Measurements from ENCODE around the gene CNTN3. TPM values are rescaled to one million over a fixed set of nuclear protein-coding genes. Genes with fewer than 3 reads are reported as not detected.

CNTN3 gene
- total RNA-seq, 1 experiment from 2014 or later: not detected

DNA sequence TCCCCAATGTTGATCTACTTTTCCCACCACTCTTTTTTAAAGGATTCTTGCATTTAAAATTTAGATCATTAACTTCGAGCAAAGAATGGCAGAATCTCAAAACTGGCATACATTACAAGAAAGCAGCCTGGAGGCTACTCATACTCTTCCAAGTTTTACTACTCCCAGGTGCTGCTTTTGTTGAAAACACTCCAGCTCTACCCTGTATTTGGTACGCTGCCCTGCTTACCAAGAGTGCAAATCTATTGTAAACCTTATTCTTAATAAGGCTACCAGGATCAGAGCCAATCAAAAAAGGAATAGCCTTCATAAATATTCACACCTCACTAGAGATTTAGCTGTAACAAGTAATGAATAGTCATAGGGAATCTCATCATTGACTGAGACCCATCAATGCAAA, 11.6 kb upstream of the CNTN3 start:
- no peak overlapping the region for H2AFZ ChIP-seq (ENCODE audit: low read length)
- H3K27me3 ChIP-seq (ENCODE audit: low read length): no peaks in the 10 kb centered on the region
- H3K9me3 ChIP-seq (ENCODE audit: low read length): peaks cover 39% of the 10 kb centered on the region
- ChIA-PET CTCF (no interaction called here), POLR2A (ENCODE audit: unreplicated experiment) (no interaction called here)
- DNase-seq (no peak), ATAC-seq (no peak)
- H3K4me3 ChIP-seq (ENCODE audit: low read length): no peak overlapping the region
- no peaks in the 10 kb centered on the region for H3K79me2 ChIP-seq (ENCODE audit: low read length)
- TF ChIP-seq, protein P1, sequence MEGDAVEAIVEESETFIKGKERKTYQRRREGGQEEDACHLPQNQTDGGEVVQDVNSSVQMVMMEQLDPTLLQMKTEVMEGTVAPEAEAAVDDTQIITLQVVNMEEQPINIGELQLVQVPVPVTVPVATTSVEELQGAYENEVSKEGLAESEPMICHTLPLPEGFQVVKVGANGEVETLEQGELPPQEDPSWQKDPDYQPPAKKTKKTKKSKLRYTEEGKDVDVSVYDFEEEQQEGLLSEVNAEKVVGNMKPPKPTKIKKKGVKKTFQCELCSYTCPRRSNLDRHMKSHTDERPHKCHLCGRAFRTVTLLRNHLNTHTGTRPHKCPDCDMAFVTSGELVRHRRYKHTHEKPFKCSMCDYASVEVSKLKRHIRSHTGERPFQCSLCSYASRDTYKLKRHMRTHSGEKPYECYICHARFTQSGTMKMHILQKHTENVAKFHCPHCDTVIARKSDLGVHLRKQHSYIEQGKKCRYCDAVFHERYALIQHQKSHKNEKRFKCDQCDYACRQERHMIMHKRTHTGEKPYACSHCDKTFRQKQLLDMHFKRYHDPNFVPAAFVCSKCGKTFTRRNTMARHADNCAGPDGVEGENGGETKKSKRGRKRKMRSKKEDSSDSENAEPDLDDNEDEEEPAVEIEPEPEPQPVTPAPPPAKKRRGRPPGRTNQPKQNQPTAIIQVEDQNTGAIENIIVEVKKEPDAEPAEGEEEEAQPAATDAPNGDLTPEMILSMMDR (conservative IDR thresholded peaks at IDR 0.05; ENCODE audit: low read depth, low read length): no peak
- no peak for TF ChIP-seq EZH2phosphoT487 (IDR thresholded peaks at IDR 0.05; ENCODE audit: borderline replicate concordance, low read length)
- no peak for TF ChIP-seq EZH2 (IDR thresholded peaks at IDR 0.05; ENCODE audit: low read length, unreplicated experiment)
- no peak overlapping the region for H3K4me2 ChIP-seq (ENCODE audit: low read length)
- H3K27ac ChIP-seq (ENCODE audit: low read length): no peak overlapping the region
- H3K9ac ChIP-seq (ENCODE audit: low read length): no peak overlapping the region
- H3F3A ChIP-seq (ENCODE audit: low read length, unreplicated experiment): no peaks in the 10 kb centered on the region
- no TSS peak for BruUV-seq (replicated peaks)
- H4K20me1 ChIP-seq (ENCODE audit: low read length): no peaks in the 10 kb centered on the region
- no peaks in the 10 kb centered on the region for H3K9me2 ChIP-seq (replicated peaks; ENCODE audit: low read length)
- intact Hi-C loops (cut with micrococcal nuclease): no loop called here
- no peaks in the 10 kb centered on the region for H3K4me1 ChIP-seq (ENCODE audit: insufficient read depth, low read length)
- H3K36me3 ChIP-seq (ENCODE audit: low read depth, low read length): no peaks in the 10 kb centered on the region

DNA sequence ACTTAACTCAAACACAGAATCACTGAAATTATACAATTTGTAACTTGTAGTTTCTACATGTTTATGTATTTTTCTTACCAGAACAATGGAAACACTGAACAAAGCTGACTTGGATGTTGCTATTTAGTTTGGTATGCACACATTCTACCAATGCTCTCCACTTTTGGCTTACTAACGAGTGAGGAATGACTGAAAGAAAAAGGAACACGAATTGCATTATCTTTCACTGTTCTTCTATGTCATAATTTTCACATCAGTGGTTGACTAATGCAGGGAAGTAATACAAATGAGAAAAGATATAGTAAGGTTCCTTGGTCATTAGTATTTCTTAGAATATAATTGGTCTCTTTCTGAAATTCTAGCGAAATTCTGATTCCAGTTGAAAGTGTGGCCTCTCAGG, 9.8 kb upstream of the CNTN3 start:
- no peaks in the 10 kb centered on the region for H3K9me2 ChIP-seq (replicated peaks; ENCODE audit: low read length)
- BruUV-seq (replicated peaks): no TSS peak
- H4K20me1 ChIP-seq (ENCODE audit: low read length): no peaks in the 10 kb centered on the region
- H3K4me3 ChIP-seq (ENCODE audit: low read length): no peak overlapping the region
- H3F3A ChIP-seq (ENCODE audit: low read length, unreplicated experiment): no peaks in the 10 kb centered on the region
- TF ChIP-seq, protein P1 (conservative IDR thresholded peaks at IDR 0.05; ENCODE audit: low read depth, low read length): no peak
- no peak for TF ChIP-seq EZH2 (IDR thresholded peaks at IDR 0.05; ENCODE audit: low read length, unreplicated experiment)
- no peak for TF ChIP-seq EZH2phosphoT487 (IDR thresholded peaks at IDR 0.05; ENCODE audit: borderline replicate concordance, low read length)
- ATAC-seq (no peak), DNase-seq (no peak)
- peaks cover 46% of the 10 kb centered on the region for H3K9me3 ChIP-seq (ENCODE audit: low read length)
- intact Hi-C loops (cut with micrococcal nuclease): no loop called here
- no peaks in the 10 kb centered on the region for H3K27me3 ChIP-seq (ENCODE audit: low read length)
- H3K4me1 ChIP-seq (ENCODE audit: insufficient read depth, low read length): no peaks in the 10 kb centered on the region
- ChIA-PET POLR2A (ENCODE audit: unreplicated experiment) (no interaction called here), CTCF (no interaction called here)
- H3K36me3 ChIP-seq (ENCODE audit: low read depth, low read length): no peaks in the 10 kb centered on the region
- no peak overlapping the region for H3K27ac ChIP-seq (ENCODE audit: low read length)
- no peak overlapping the region for H2AFZ ChIP-seq (ENCODE audit: low read length)
- H3K9ac ChIP-seq (ENCODE audit: low read length): no peak overlapping the region
- no peaks in the 10 kb centered on the region for H3K79me2 ChIP-seq (ENCODE audit: low read length)
- H3K4me2 ChIP-seq (ENCODE audit: low read length): no peak overlapping the region

GRCh38 chr3:74623261-74623836, 8.9 kb upstream of the CNTN3 start:
- Histone ChIP-seq H3K4me2 (ENCODE audit: low read length) (no peak overlapping the region), H3F3A (ENCODE audit: low read length, unreplicated experiment) (no peaks in the 10 kb centered on the region), H3K36me3 (ENCODE audit: low read depth, low read length) (no peaks in the 10 kb centered on the region), H3K79me2 (ENCODE audit: low read length) (no peaks in the 10 kb centered on the region), H3K9me2 (replicated peaks; ENCODE audit: low read length) (no peaks in the 10 kb centered on the region), H2AFZ (ENCODE audit: low read length) (no peak overlapping the region), H3K4me1 (ENCODE audit: insufficient read depth, low read length) (no peaks in the 10 kb centered on the region), H3K9ac (ENCODE audit: low read length) (no peak overlapping the region), H4K20me1 (ENCODE audit: low read length) (no peaks in the 10 kb centered on the region), H3K27me3 (ENCODE audit: low read length) (no peaks in the 10 kb centered on the region), H3K27ac (ENCODE audit: low read length) (no peak overlapping the region), H3K4me3 (ENCODE audit: low read length) (no peak overlapping the region), H3K9me3 (ENCODE audit: low read length) (peaks cover 43% of the 10 kb centered on the region)
- TF ChIP-seq EZH2phosphoT487 (IDR thresholded peaks at IDR 0.05; ENCODE audit: borderline replicate concordance, low read length) (no peak), EZH2 (IDR thresholded peaks at IDR 0.05; ENCODE audit: low read length, unreplicated experiment) (no peak)
- TF ChIP-seq, protein P1 (conservative IDR thresholded peaks at IDR 0.05; ENCODE audit: low read depth, low read length): no peak
- ChIA-PET CTCF (no interaction called here), POLR2A (ENCODE audit: unreplicated experiment) (no interaction called here)
- intact Hi-C loops (cut with micrococcal nuclease): no loop called here
- ATAC-seq (no peak), DNase-seq (no peak)
- no TSS peak for BruUV-seq (replicated peaks)

All from PC-3 (cell line).